ENCODE results near the gene SLAMF6. TPM values are rescaled to one million over a fixed set of nuclear protein-coding genes. Genes with fewer than 3 reads are reported as not detected.
A peak's percentile ranks its signal among the peaks of the same experiment; 100 is the strongest.

SLAMF6 gene
- total and polyA plus RNA-seq, 7 experiments from 2014 or later, result 17.8 to 62.6 (median 42.3) TPM

GRCh38 chr1:160548960-160549664 is 26.1 kb upstream of the SLAMF6 start:
- Histone ChIP-seq H3K9me3 (ENCODE audit: control insufficient read depth in 2 of 3, low read length in 3 of 3) (no peaks in the 10 kb centered on the region), H3K27me3 (ENCODE audit: control insufficient read depth in 2 of 2, insufficient read depth in 2 of 2, low read length in 2 of 2) (no peaks in the 10 kb centered on the region), H3K36me3 (ENCODE audit: control insufficient read depth in 2 of 3, insufficient read depth in 3 of 3, low read length in 3 of 3) (peaks cover 0 to 47% (median 36%) of the 10 kb centered on the region in 3 experiments), H3K4me3 (ENCODE audit: low read length) (no peak overlapping the region), H3K4me1 (ENCODE audit: control insufficient read depth in 2 of 2, insufficient read depth in 2 of 2, low read length in 2 of 2) (peaks cover 11 to 15% of the 10 kb centered on the region in 2 donors), H3K27ac (ENCODE audit: low read depth, low read length) (no peak overlapping the region)
- peak overlapping the region in 8 of 9 donors; percentile 14 to 73 (median 55) for H3K27ac Mint-ChIP-seq
- H3K9me3 Mint-ChIP-seq, result no peaks in the 10 kb centered on the region
- ATAC-seq, result no peak
- no peaks in the 10 kb centered on the region for H3K27me3 Mint-ChIP-seq
- peaks cover 13 to 34% (median 28%) of the 10 kb centered on the region in 7 donors for H3K4me1 Mint-ChIP-seq
- ChIA-PET POLR2A (interaction anchor here (1.3 kb wide), 1 partner anchor 12 kb away, joined by 6 read pairs; no protein-coding TSS in a partner anchor), CTCF (interaction anchor here (1.1 to 4.3 kb wide), 3 partner anchors 13 to 63 kb away, joined by 3 to 35 read pairs (median 3); no protein-coding TSS in a partner anchor)
- H3K36me3 Mint-ChIP-seq, result peaks cover 22 to 50% (median 44%) of the 10 kb centered on the region in 5 donors
- no peak for DNase-seq
- intact Hi-C loops (cut with micrococcal nuclease), result no loop called here
- H3K4me3 Mint-ChIP-seq, result no peak overlapping the region

DNA sequence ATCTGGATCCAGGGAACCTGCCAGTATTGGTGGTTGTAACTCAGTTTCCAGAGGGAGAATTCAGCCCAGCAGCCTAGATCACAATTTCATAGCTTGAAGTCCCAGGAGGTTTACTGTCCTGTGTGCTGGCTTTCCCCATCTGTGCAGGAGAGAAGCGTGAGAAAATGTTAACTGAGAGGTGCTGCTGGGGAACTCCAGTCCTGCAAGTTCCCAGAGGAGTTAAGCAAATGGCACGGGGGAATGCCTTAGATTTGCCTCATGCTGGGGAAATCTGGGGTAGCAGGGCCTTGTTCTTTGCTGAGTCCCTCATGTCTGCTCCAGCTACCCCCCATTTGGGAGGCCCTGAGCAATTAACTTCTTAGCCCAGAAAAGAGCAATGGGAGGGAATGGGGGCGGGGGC is 25.1 kb upstream of the SLAMF6 start:
- peaks cover 16 to 44% (median 37%) of the 10 kb centered on the region in 5 donors for H3K36me3 Mint-ChIP-seq
- Histone ChIP-seq H3K36me3 (ENCODE audit: control insufficient read depth in 2 of 3, insufficient read depth in 3 of 3, low read length in 3 of 3) (peaks cover 0 to 41% (median 28%) of the 10 kb centered on the region in 3 experiments), H3K4me3 (ENCODE audit: low read length) (no peak overlapping the region), H3K27ac (ENCODE audit: low read depth, low read length) (no peak overlapping the region), H3K27me3 (ENCODE audit: control insufficient read depth in 2 of 2, insufficient read depth in 2 of 2, low read length in 2 of 2) (no peaks in the 10 kb centered on the region), H3K4me1 (ENCODE audit: control insufficient read depth in 2 of 2, insufficient read depth in 2 of 2, low read length in 2 of 2) (peaks cover 11 to 20% of the 10 kb centered on the region in 2 donors), H3K9me3 (ENCODE audit: control insufficient read depth in 2 of 3, low read length in 3 of 3) (no peaks in the 10 kb centered on the region)
- CTCF ChIA-PET, result interaction anchor here (0.5 to 4.3 kb wide), 2 partner anchors 60 to 480 kb away, joined by 4 to 35 read pairs; no protein-coding TSS in a partner anchor
- H3K4me1 Mint-ChIP-seq, result peaks cover 19 to 38% (median 34%) of the 10 kb centered on the region in 7 donors
- no peak overlapping the region for H3K4me3 Mint-ChIP-seq
- no peak for ATAC-seq
- DNase-seq, result no peak
- H3K27me3 Mint-ChIP-seq, result no peaks in the 10 kb centered on the region
- H3K27ac Mint-ChIP-seq, result peak overlapping the region in 4 of 9 donors; percentile 42 to 70 (median 50)
- POLR2A ChIA-PET, result interaction anchor here (0.7 kb wide), 1 partner anchor 14 kb away, joined by 3 read pairs; no protein-coding TSS in a partner anchor
- no peaks in the 10 kb centered on the region for H3K9me3 Mint-ChIP-seq
- intact Hi-C loops (cut with micrococcal nuclease), result no loop called here

- no peak for ATAC-seq
- peaks cover 9 to 37% (median 29%) of the 10 kb centered on the region in 5 donors for H3K36me3 Mint-ChIP-seq
- H3K4me1 Mint-ChIP-seq, result peaks cover 19 to 41% (median 34%) of the 10 kb centered on the region in 7 donors
- DNase-seq, result no peak
- no peak overlapping the region for H3K4me3 ChIP-seq (ENCODE audit: low read length)
- POLR2A ChIA-PET, result interaction anchor here (0.8 to 1.1 kb wide), 2 partner anchors 21 to 30 kb away, joined by 3 to 4 read pairs; no protein-coding TSS in a partner anchor
- intact Hi-C loops (cut with micrococcal nuclease), result no loop called here
- H3K9me3 Mint-ChIP-seq, result no peaks in the 10 kb centered on the region
- peaks cover 17 to 20% of the 10 kb centered on the region in 2 donors for H3K4me1 ChIP-seq (ENCODE audit: control insufficient read depth in 2 of 2, insufficient read depth in 2 of 2, low read length in 2 of 2)
- no peaks in the 10 kb centered on the region for H3K27me3 Mint-ChIP-seq
- no peaks in the 10 kb centered on the region for H3K27me3 ChIP-seq (ENCODE audit: control insufficient read depth in 2 of 2, insufficient read depth in 2 of 2, low read length in 2 of 2)
- H3K27ac Mint-ChIP-seq, result peak overlapping the region in 6 of 9 donors; percentile 29 to 70 (median 44)
- H3K27ac ChIP-seq (ENCODE audit: low read depth, low read length), result no peak overlapping the region
- H3K4me3 Mint-ChIP-seq, result no peak overlapping the region
- CTCF ChIA-PET, result interaction anchor here (4.3 kb wide), 1 partner anchor 61 kb away, joined by 35 read pairs; no protein-coding TSS in a partner anchor
- peaks cover 0 to 34% (median 21%) of the 10 kb centered on the region in 3 experiments for H3K36me3 ChIP-seq (ENCODE audit: control insufficient read depth in 2 of 3, insufficient read depth in 3 of 3, low read length in 3 of 3)
- H3K9me3 ChIP-seq (ENCODE audit: control insufficient read depth in 2 of 3, low read length in 3 of 3), result no peaks in the 10 kb centered on the region
Observed at GRCh38 chr1:160547422-160547821, 24.4 kb upstream of the SLAMF6 start.

DNA sequence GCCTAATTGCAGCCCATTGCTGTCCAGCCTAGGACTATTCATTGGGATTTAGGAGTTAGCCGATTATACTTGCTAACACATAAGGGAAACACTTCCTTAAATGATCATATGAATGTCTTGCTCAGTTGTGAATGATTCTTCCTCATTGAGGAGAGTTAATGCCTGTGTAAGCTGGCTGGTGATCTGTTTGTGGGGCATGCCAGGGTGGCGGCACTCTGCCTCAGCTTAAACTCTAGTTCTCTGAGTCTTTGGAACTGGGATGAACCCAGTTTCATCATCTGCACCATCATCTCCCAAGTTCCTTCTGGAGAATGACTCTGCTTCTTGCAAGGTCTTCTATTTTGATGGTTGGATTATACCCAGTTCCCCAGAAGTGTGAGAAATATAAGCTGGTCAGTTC is 23.9 kb upstream of the SLAMF6 start:
- Mint-ChIP-seq H3K27ac (peak overlapping the region in 7 of 9 donors; percentile 1 to 87 (median 29)), H3K27me3 (no peaks in the 10 kb centered on the region), H3K4me3 (no peak overlapping the region), H3K4me1 (peaks cover 23 to 46% (median 38%) of the 10 kb centered on the region in 7 donors), H3K36me3 (peaks cover 8 to 34% (median 25%) of the 10 kb centered on the region in 5 donors), H3K9me3 (no peaks in the 10 kb centered on the region)
- H3K4me1 ChIP-seq (ENCODE audit: control insufficient read depth in 2 of 2, insufficient read depth in 2 of 2, low read length in 2 of 2), result peaks cover 20 to 22% of the 10 kb centered on the region in 2 donors
- ChIA-PET POLR2A (interaction anchor here (0.6 to 1.7 kb wide), 5 partner anchors 13 to 63 kb away, joined by 3 to 9 read pairs (median 4); no protein-coding TSS in a partner anchor), CTCF (interaction anchor here (1.0 to 4.3 kb wide), 3 partner anchors 26 to 61 kb away, joined by 3 to 35 read pairs (median 4); no protein-coding TSS in a partner anchor)
- ATAC-seq, result peak; percentile 74
- H3K36me3 ChIP-seq (ENCODE audit: control insufficient read depth in 2 of 3, insufficient read depth in 3 of 3, low read length in 3 of 3), result peaks cover 0 to 34% (median 16%) of the 10 kb centered on the region in 3 experiments
- no peak for DNase-seq
- no peak overlapping the region for H3K27ac ChIP-seq (ENCODE audit: low read depth, low read length)
- no peaks in the 10 kb centered on the region for H3K27me3 ChIP-seq (ENCODE audit: control insufficient read depth in 2 of 2, insufficient read depth in 2 of 2, low read length in 2 of 2)
- H3K9me3 ChIP-seq (ENCODE audit: control insufficient read depth in 2 of 3, low read length in 3 of 3), result no peaks in the 10 kb centered on the region
- intact Hi-C loops (cut with micrococcal nuclease), result no loop called here
- no peak overlapping the region for H3K4me3 ChIP-seq (ENCODE audit: low read length)

- peak overlapping the region in 1 of 10 donors; percentile 24 for H3K4me3 Mint-ChIP-seq
- intact Hi-C loops (cut with micrococcal nuclease), result loop anchor here (1.0 to 5.0 kb wide), 9 partner anchors 16 to 202 kb away; partner anchors contain the start of genes COPA (in 1 of the 2) and NCSTN (in 1 of the 2)
- CTCF ChIA-PET, result interaction anchor here (0.7 to 6.7 kb wide), 17 partner anchors 11 to 140 kb away, joined by 3 to 71 read pairs (median 4); partner anchors contain the start of genes CD84 and SLAMF6
- DNase-seq, result peak in 7 of 9 donors; percentile 27 to 60 (median 51)
- no peaks in the 10 kb centered on the region for H3K9me3 ChIP-seq (ENCODE audit: control insufficient read depth in 2 of 3, low read length in 3 of 3)
- H3K27ac Mint-ChIP-seq, result peak overlapping the region; percentile 9 to 86 (median 74)
- H3K36me3 ChIP-seq (ENCODE audit: control insufficient read depth in 2 of 3, insufficient read depth in 3 of 3, low read length in 3 of 3), result peaks cover 0 to 21% (median 13%) of the 10 kb centered on the region in 3 experiments
- H3K27me3 ChIP-seq (ENCODE audit: control insufficient read depth in 2 of 2, insufficient read depth in 2 of 2, low read length in 2 of 2), result no peaks in the 10 kb centered on the region
- peaks cover 43 to 61% (median 56%) of the 10 kb centered on the region in 7 donors for H3K4me1 Mint-ChIP-seq
- POLR2A ChIA-PET, result interaction anchor here (0.6 to 1.5 kb wide), 4 partner anchors 26 to 115 kb away, joined by 3 to 5 read pairs (median 4); no protein-coding TSS in a partner anchor
- H3K9me3 Mint-ChIP-seq, result peaks cover 0 to 2% (median 0%) of the 10 kb centered on the region in 11 donors
- peaks cover 38 to 43% of the 10 kb centered on the region in 2 donors for H3K4me1 ChIP-seq (ENCODE audit: control insufficient read depth in 2 of 2, insufficient read depth in 2 of 2, low read length in 2 of 2)
- H3K27ac ChIP-seq (ENCODE audit: low read depth, low read length), result no peak overlapping the region
- no peak overlapping the region for H3K4me3 ChIP-seq (ENCODE audit: low read length)
- peak; percentile 45 for ATAC-seq
- no peaks in the 10 kb centered on the region for H3K27me3 Mint-ChIP-seq
- H3K36me3 Mint-ChIP-seq, result peaks cover 4 to 25% (median 12%) of the 10 kb centered on the region in 5 donors
Observed at GRCh38 chr1:160544647-160545046, 21.6 kb upstream of the SLAMF6 start.
